GM18873 (cell line): ENCODE data around the gene TRPM2.

Experiments used
- ATAC-seq: cut with Tn5 transposase; IDR thresholded peaks from one replicate; pipeline ENCODE4 v1.9.1; 2021; ENCODE audit warnings: mild to moderate bottlenecking, moderate library complexity, moderate number of reproducible peaks; ENCODE audit not compliant: unreplicated experiment, low FRiP score

Gene TRPM2

GRCh38 chr21:44370786-44371410, 17.5 kb downstream of the TRPM2 start:
- no peak for ATAC-seq

GRCh38 chr21:44371596-44371995, 18.2 kb downstream of the TRPM2 start:
- no peak for ATAC-seq

- ATAC-seq = no peak
Observed at GRCh38 chr21:44372616-44373015, 19.2 kb downstream of the TRPM2 start.

GRCh38 chr21:44374601-44375280, 21.3 kb downstream of the TRPM2 start:
- ATAC-seq = no peak

- no peak for ATAC-seq
Observed at GRCh38 chr21:44375281-44375651, 21.8 kb downstream of the TRPM2 start.

- no peak for ATAC-seq
Observed at GRCh38 chr21:44375761-44376241, 22.4 kb downstream of the TRPM2 start.

GRCh38 chr21:44376606-44377005, 23.2 kb downstream of the TRPM2 start:
- ATAC-seq = no peak

- no peak for ATAC-seq
Observed at GRCh38 chr21:44377201-44377921, 23.9 kb downstream of the TRPM2 start.

- no peak for ATAC-seq
Observed at GRCh38 chr21:44377922-44378645, 24.7 kb downstream of the TRPM2 start.

- ATAC-seq = no peak
Observed at GRCh38 chr21:44378646-44379514, 25.5 kb downstream of the TRPM2 start.

GRCh38 chr21:44379515-44379848, 26.1 kb downstream of the TRPM2 start:
- no peak for ATAC-seq

- ATAC-seq = no peak
Observed at GRCh38 chr21:44379991-44380865, 26.8 kb downstream of the TRPM2 start.

- no peak for ATAC-seq
Observed at GRCh38 chr21:44380876-44381275, 27.5 kb downstream of the TRPM2 start.

- no peak for ATAC-seq
Observed at GRCh38 chr21:44381874-44382273, 28.5 kb downstream of the TRPM2 start.

GRCh38 chr21:44382536-44382935, 29.1 kb downstream of the TRPM2 start:
- no peak for ATAC-seq

GRCh38 chr21:44383216-44383615, 29.8 kb downstream of the TRPM2 start:
- no peak for ATAC-seq

GRCh38 chr21:44384968-44385367, 31.5 kb downstream of the TRPM2 start:
- ATAC-seq = no peak

- no peak for ATAC-seq
Observed at GRCh38 chr21:44389335-44389734, 35.9 kb downstream of the TRPM2 start.

- ATAC-seq = no peak
Observed at GRCh38 chr21:44390886-44391285, 37.5 kb downstream of the TRPM2 start.
